ENCODE results near the gene CPLX3.

Gene CPLX3

GRCh38 chr15:74823324-74823723, 3.1 kb upstream of the CPLX3 start:
- Histone ChIP-seq H4K20me1 (ENCODE audit: insufficient read depth, low read length, poor library complexity, severe bottlenecking) (no peaks in the 10 kb centered on the region), H3K9me3 (ENCODE audit: insufficient read depth, low read depth, low read length) (no peaks in the 10 kb centered on the region), H3K27me3 (ENCODE audit: insufficient read depth, low read length, poor library complexity, severe bottlenecking) (no peaks in the 10 kb centered on the region), H3K79me2 (ENCODE audit: insufficient read depth, low read length) (no peaks in the 10 kb centered on the region), H2AFZ (ENCODE audit: low read length) (no peak overlapping the region), H3K36me3 (ENCODE audit: insufficient read depth, low read length) (no peaks in the 10 kb centered on the region), H3K4me3 (ENCODE audit: low read length, poor library complexity, severe bottlenecking) (no peak overlapping the region), H3F3A (ENCODE audit: low read depth) (no peaks in the 10 kb centered on the region), H3K4me1 (ENCODE audit: insufficient read depth, low read length, poor library complexity, severe bottlenecking) (no peaks in the 10 kb centered on the region), H3K9ac (ENCODE audit: low read depth, low read length, poor library complexity, severe bottlenecking) (no peak overlapping the region), H3K9me2 (replicated peaks; ENCODE audit: low read depth, low read length) (no peaks in the 10 kb centered on the region), H3K4me2 (ENCODE audit: low read depth, low read length, poor library complexity, severe bottlenecking) (no peak overlapping the region)
- TF ChIP-seq EZH2phosphoT487 (IDR thresholded peaks at IDR 0.05; ENCODE audit: borderline replicate concordance) = no peak
- no peak for TF ChIP-seq CTCF (conservative IDR thresholded peaks at IDR 0.05; ENCODE audit: low read length)

- no peak for TF ChIP-seq EZH2phosphoT487 (IDR thresholded peaks at IDR 0.05; ENCODE audit: borderline replicate concordance)
- no peak for TF ChIP-seq CTCF (conservative IDR thresholded peaks at IDR 0.05; ENCODE audit: low read length)
- no peak overlapping the region for H3K9ac ChIP-seq (ENCODE audit: low read depth, low read length, poor library complexity, severe bottlenecking)
- H3K9me3 ChIP-seq (ENCODE audit: insufficient read depth, low read depth, low read length) = no peaks in the 10 kb centered on the region
- no peaks in the 10 kb centered on the region for H3F3A ChIP-seq (ENCODE audit: low read depth)
- no peak overlapping the region for H2AFZ ChIP-seq (ENCODE audit: low read length)
- no peaks in the 10 kb centered on the region for H4K20me1 ChIP-seq (ENCODE audit: insufficient read depth, low read length, poor library complexity, severe bottlenecking)
- no peaks in the 10 kb centered on the region for H3K79me2 ChIP-seq (ENCODE audit: insufficient read depth, low read length)
- no peaks in the 10 kb centered on the region for H3K4me1 ChIP-seq (ENCODE audit: insufficient read depth, low read length, poor library complexity, severe bottlenecking)
- H3K4me3 ChIP-seq (ENCODE audit: low read length, poor library complexity, severe bottlenecking) = no peak overlapping the region
- no peaks in the 10 kb centered on the region for H3K36me3 ChIP-seq (ENCODE audit: insufficient read depth, low read length)
- H3K9me2 ChIP-seq (replicated peaks; ENCODE audit: low read depth, low read length) = no peaks in the 10 kb centered on the region
- H3K27me3 ChIP-seq (ENCODE audit: insufficient read depth, low read length, poor library complexity, severe bottlenecking) = no peaks in the 10 kb centered on the region
- H3K4me2 ChIP-seq (ENCODE audit: low read depth, low read length, poor library complexity, severe bottlenecking) = no peak overlapping the region
Observed at GRCh38 chr15:74824976-74825375, 1.5 kb upstream of the CPLX3 start.

- no peaks in the 10 kb centered on the region for H3K9me3 ChIP-seq (ENCODE audit: insufficient read depth, low read depth, low read length)
- H3K4me1 ChIP-seq (ENCODE audit: insufficient read depth, low read length, poor library complexity, severe bottlenecking) = no peaks in the 10 kb centered on the region
- H3K4me3 ChIP-seq (ENCODE audit: low read length, poor library complexity, severe bottlenecking) = no peak overlapping the region
- H2AFZ ChIP-seq (ENCODE audit: low read length) = no peak overlapping the region
- H3K79me2 ChIP-seq (ENCODE audit: insufficient read depth, low read length) = no peaks in the 10 kb centered on the region
- no peaks in the 10 kb centered on the region for H3F3A ChIP-seq (ENCODE audit: low read depth)
- H3K4me2 ChIP-seq (ENCODE audit: low read depth, low read length, poor library complexity, severe bottlenecking) = no peak overlapping the region
- no peak for TF ChIP-seq EZH2phosphoT487 (IDR thresholded peaks at IDR 0.05; ENCODE audit: borderline replicate concordance)
- TF ChIP-seq CTCF (conservative IDR thresholded peaks at IDR 0.05; ENCODE audit: low read length) = no peak
- H3K27me3 ChIP-seq (ENCODE audit: insufficient read depth, low read length, poor library complexity, severe bottlenecking) = no peaks in the 10 kb centered on the region
- no peak overlapping the region for H3K9ac ChIP-seq (ENCODE audit: low read depth, low read length, poor library complexity, severe bottlenecking)
- no peaks in the 10 kb centered on the region for H4K20me1 ChIP-seq (ENCODE audit: insufficient read depth, low read length, poor library complexity, severe bottlenecking)
- no peaks in the 10 kb centered on the region for H3K36me3 ChIP-seq (ENCODE audit: insufficient read depth, low read length)
- H3K9me2 ChIP-seq (replicated peaks; ENCODE audit: low read depth, low read length) = no peaks in the 10 kb centered on the region
Observed at GRCh38 chr15:74825866-74826265, 561 bp upstream of the CPLX3 start.

Data from Loucy (cell line).